K562 (cell line): ENCODE measurements around the gene LIN28A. TPM values are rescaled to one million over a fixed set of nuclear protein-coding genes. Genes with fewer than 3 reads are reported as not detected.

Experiments used
- ARHGAP35 ChIP-seq: fragments of 450-650 bp; IDR thresholded peaks from 2 replicates; pipeline ENCODE4 v1.6.1; 2018; ENCODE audit not compliant: partially characterized antibody
- CC2D1A ChIP-seq: fragments of 450-650 bp; IDR thresholded peaks from 2 replicates; pipeline ENCODE4 v1.6.1; 2017; ENCODE audit warnings: mild to moderate bottlenecking
- DDX20 ChIP-seq: fragments of 450-650 bp; IDR thresholded peaks from 2 replicates; pipeline ENCODE4 v1.6.1; 2016; ENCODE audit warnings: missing genetic modification characterization, low read depth, mild to moderate bottlenecking, missing compliant biosample characterization, moderate library complexity
- DPF2 ChIP-seq: fragments of 450-650 bp; IDR thresholded peaks from 2 replicates; pipeline ENCODE4 v1.6.1; 2016
- ELF4 ChIP-seq: fragments of 450-650 bp; formaldehyde crosslinking; IDR thresholded peaks from 2 replicates; pipeline ENCODE4 v1.4.0; 2022; ENCODE audit warnings: missing genetic modification characterization
- FOXO4 ChIP-seq: fragments of 450-650 bp; formaldehyde crosslinking; IDR thresholded peaks from 2 replicates; pipeline ENCODE4 v1.4.0; 2020; ENCODE audit warnings: mild to moderate bottlenecking, moderate library complexity
- KLF13 ChIP-seq: fragments of 450-650 bp; IDR thresholded peaks from 2 replicates; pipeline ENCODE4 v1.6.1; 2016; ENCODE audit warnings: missing genetic modification characterization, low read depth, mild to moderate bottlenecking, missing compliant biosample characterization, moderate library complexity, borderline replicate concordance
- MYC ChIP-seq, 2 experiments: fragments of 250-450 bp in 1 of 2; sonication (Bioruptor Pico) in 1 of 2; IDR thresholded peaks; 2 replicates each; pipeline versions ENCODE4 v1.5.1 to v1.6.1; 2012 to 2021; ENCODE audit warnings: low read depth in 2 of 2, borderline replicate concordance in 1 of 2, improper control_type of control experiment in 1 of 2, low read length in 1 of 2, mild to moderate bottlenecking in 1 of 2, moderate library complexity in 1 of 2
- POLR2G ChIP-seq: fragments of 200-400 bp; formaldehyde crosslinking; IDR thresholded peaks from 2 replicates; pipeline ENCODE4 v1.6.1; 2017; ENCODE audit warnings: low read depth, mild to moderate bottlenecking, antibody characterized with exemption, low read length, moderate library complexity
- SMARCA4 ChIP-seq: fragments of 450-650 bp; IDR thresholded peaks from 2 replicates; pipeline ENCODE4 v1.6.1; 2016
- TFAM ChIP-seq: fragments of 250-450 bp; sonication (Bioruptor Pico); conservative IDR thresholded peaks from 2 replicates; pipeline ENCODE4 v1.5.0; 2021; ENCODE audit warnings: mild to moderate bottlenecking, moderate library complexity
- ZBTB11 ChIP-seq, 3 experiments: fragments of 200-800 bp in 1 of 3; fragments of 250-450 bp in 1 of 3; fragments of 450-650 bp in 1 of 3; sonication (Bioruptor Pico) in 1 of 3; sonication (Bioruptor generic) in 1 of 3; formaldehyde crosslinking in 1 of 3; IDR thresholded peaks; 2 replicates each; pipeline versions ENCODE4 v1.6.1 to v1.8.0; 2016 to 2022; ENCODE audit warnings: mild to moderate bottlenecking in 2 of 3, missing genetic modification characterization in 2 of 3, missing compliant biosample characterization in 1 of 3, moderate library complexity in 1 of 3
- ZFP1 ChIP-seq: fragments of 450-650 bp; formaldehyde crosslinking; IDR thresholded peaks from 2 replicates; pipeline ENCODE4 v1.4.0; 2020; ENCODE audit warnings: mild to moderate bottlenecking, mixed read lengths
- ZFP30 ChIP-seq: fragments of 250-450 bp; sonication (Bioruptor Pico); IDR thresholded peaks from 2 replicates; pipeline ENCODE4 v1.8.0; 2022; ENCODE audit warnings: moderate library complexity, mild to moderate bottlenecking, inconsistent platforms, borderline replicate concordance
- ZNF124 ChIP-seq: sonication (generic); formaldehyde crosslinking; IDR thresholded peaks from 2 replicates; pipeline ENCODE4 v1.8.1; 2022; ENCODE audit warnings: missing genetic modification reagents
- ZNF174 ChIP-seq: fragments of 250-450 bp; sonication (Bioruptor Pico); IDR thresholded peaks from 2 replicates; pipeline ENCODE4 v1.4.0; 2020; ENCODE audit warnings: mild to moderate bottlenecking
- ZNF232 ChIP-seq: sonication (generic); formaldehyde crosslinking; IDR thresholded peaks from 2 replicates; pipeline ENCODE4 v1.8.0; 2022; ENCODE audit warnings: mild to moderate bottlenecking, missing genetic modification reagents
- ZNF282 ChIP-seq: sonication (generic); formaldehyde crosslinking; IDR thresholded peaks from 2 replicates; pipeline ENCODE4 v1.8.1; 2023; ENCODE audit warnings: missing genetic modification reagents
- ZNF316 ChIP-seq: fragments of 450-650 bp; IDR thresholded peaks from 2 replicates; pipeline ENCODE4 v1.6.1; 2016
- ZNF384 ChIP-seq: IDR thresholded peaks from 2 replicates; pipeline ENCODE4 v1.6.1; 2012; ENCODE audit warnings: low read depth, low read length, improper control_type of control experiment
- ZNF584 ChIP-seq: fragments of 200-800 bp; sonication (Bioruptor generic); IDR thresholded peaks from 2 replicates; pipeline ENCODE4 v1.6.1; 2016; ENCODE audit warnings: low read depth, mild to moderate bottlenecking, missing genetic modification characterization, missing compliant biosample characterization
- ZNF830 ChIP-seq: fragments of 250-450 bp; sonication (Bioruptor Pico); IDR thresholded peaks from 2 replicates; pipeline ENCODE4 v1.5.0; 2021; ENCODE audit warnings: mild to moderate bottlenecking
- polyA plus RNA-seq, 8 experiments: library from polyadenylated mRNA; depleted of rRNA in 4 of 8; stranded (reverse) in 5 of 8; unstranded in 3 of 8; fragments of >200 nt; fragmentation: Nextera tagmentation in 2 of 8; fragmentation: Illumina TruSeq in 1 of 8; extraction: Ambion mirVana in 2 of 8; extraction: Trizol in 1 of 8; gene quantifications; 2 replicates each; pipeline versions ENCODE4 v1.2.1 to v1.2.3, GENCODE V29; 2011 to 2014; ENCODE audit warnings: inconsistent platforms in 1 of 8, missing spikeins in 1 of 8
- total RNA-seq, 7 experiments: library from RNA; depleted of rRNA in 6 of 7; stranded (reverse); fragments of >200 nt in 6 of 7; fragmentation: Illumina TruSeq in 2 of 7; extraction: Trizol in 2 of 7; gene quantifications; 2 replicates each; pipeline versions ENCODE4 v1.2.1 to v1.2.3, GENCODE V29; 2011 to 2021; ENCODE audit warnings: low replicate concordance in 1 of 7
- TF ChIP-seq, protein P1 (sequence below): fragments of 450-650 bp; formaldehyde crosslinking; IDR thresholded peaks from 2 replicates; pipeline ENCODE4 v1.4.0; 2022; ENCODE audit warnings: mild to moderate bottlenecking, moderate library complexity

LIN28A gene
- total and polyA plus RNA-seq, 9 of the 15 experiments (the other 6 are each of a cell fraction or from before 2014, with no cell fraction given), result 0.80 to 5.4 (median 3.9) TPM

- no peak; the same call in 1 of the 2 replicates for TF ChIP-seq ZNF384
- no peak; the same call in 1 of the 2 replicates for TF ChIP-seq ZNF282
- TF ChIP-seq FOXO4 (CRISPR knock-in tag), result no peak
- peak; percentile 90 for TF ChIP-seq ELF4 (CRISPR knock-in tag)
- TF ChIP-seq CC2D1A, result peak; percentile 45; the same call in 1 of the 2 replicates
- TF ChIP-seq ZNF174 (CRISPR knock-in tag), result no peak
- no peak for TF ChIP-seq ZFP1 (CRISPR knock-in tag)
- peak; percentile 87 for TF ChIP-seq POLR2G
- TF ChIP-seq ZNF584 (CRISPR knock-in tag), result 0 out of 2 replicates have a peak, but pooled peaks have one; percentile 47
- no peak for TF ChIP-seq DDX20 (tag)
- TF ChIP-seq TFAM (CRISPR knock-in tag), result no peak
- peak; percentile 67 for TF ChIP-seq SMARCA4
- TF ChIP-seq, protein P1, sequence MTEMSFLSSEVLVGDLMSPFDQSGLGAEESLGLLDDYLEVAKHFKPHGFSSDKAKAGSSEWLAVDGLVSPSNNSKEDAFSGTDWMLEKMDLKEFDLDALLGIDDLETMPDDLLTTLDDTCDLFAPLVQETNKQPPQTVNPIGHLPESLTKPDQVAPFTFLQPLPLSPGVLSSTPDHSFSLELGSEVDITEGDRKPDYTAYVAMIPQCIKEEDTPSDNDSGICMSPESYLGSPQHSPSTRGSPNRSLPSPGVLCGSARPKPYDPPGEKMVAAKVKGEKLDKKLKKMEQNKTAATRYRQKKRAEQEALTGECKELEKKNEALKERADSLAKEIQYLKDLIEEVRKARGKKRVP (CRISPR knock-in tag), result no peak
- TF ChIP-seq ZNF232 (CRISPR knock-in tag), result peak; percentile 75; the same call in 1 of the 2 replicates
- TF ChIP-seq ZFP30 (CRISPR knock-in tag), result no peak
- peak; percentile 99 for TF ChIP-seq KLF13 (tag)
- TF ChIP-seq ZNF124 (CRISPR knock-in tag), result no peak
- 0 out of 2 replicates have a peak, but pooled peaks have one; percentile 50 for TF ChIP-seq ZNF316
- no peak for TF ChIP-seq ZNF830 (CRISPR knock-in tag)
- TF ChIP-seq MYC (IDR thresholded peaks at IDR 0.05; ENCODE audit: low read depth, low read length), result peak; percentile 99
- peak; percentile 98 for TF ChIP-seq MYC (CRISPR knock-in tag; IDR thresholded peaks at IDR 0.05; ENCODE audit: borderline replicate concordance, low read depth)
- peak; percentile 81 for TF ChIP-seq DPF2
- TF ChIP-seq ZBTB11 (CRISPR knock-in tag; IDR thresholded peaks at IDR 0.05), result peak in 1 of 3 experiments; percentile 75; a peak in 2 of 6 replicates
- TF ChIP-seq ARHGAP35, result no peak
Measured at GRCh38 chr1:26431979-26432695, 21.5 kb downstream of the LIN28A start, which contains the start of gene DHDDS (continued).
